Thyroid gland (tissue), 4 donors: ENCODE data around the gene EHBP1.

ENCODE experiments used
- CTCF ChIP-seq, 6 experiments: fragments of 200-600 bp in 3 of 6; fragments of 450-650 bp in 3 of 6; sonication (generic) in 3 of 6; IDR thresholded peaks; one replicate each; pipeline ENCODE4 v1.5.1; 2016 to 2019; ENCODE audit warnings: antibody characterized with exemption in 6 of 6, mild to moderate bottlenecking in 2 of 6, inconsistent platforms in 1 of 6, moderate library complexity in 1 of 6
- POLR2A ChIP-seq, 2 donors: fragments of 450-650 bp; IDR thresholded peaks; one replicate each; pipeline ENCODE4 v1.6.1; 2017; ENCODE audit warnings: antibody characterized with exemption in 2 of 2, mild to moderate bottlenecking in 2 of 2, moderate library complexity in 1 of 2

- TF ChIP-seq CTCF (IDR thresholded peaks at IDR 0.05) (no peak), POLR2A (IDR thresholded peaks at IDR 0.05) (no peak)
These were observed 87.7 kb downstream of the EHBP1 start for GRCh38 chr2:62793213-62793612.
